ENCODE data around the gene AKR1E2. TPM values are rescaled to one million over a fixed set of nuclear protein-coding genes. Genes with fewer than 3 reads are reported as not detected.

The AKR1E2 gene
- total and polyA plus RNA-seq, 2 of the 8 experiments (the other 6 are each of a cell fraction or from before 2014, with no cell fraction given): 2.6 to 3.5 TPM

DNA sequence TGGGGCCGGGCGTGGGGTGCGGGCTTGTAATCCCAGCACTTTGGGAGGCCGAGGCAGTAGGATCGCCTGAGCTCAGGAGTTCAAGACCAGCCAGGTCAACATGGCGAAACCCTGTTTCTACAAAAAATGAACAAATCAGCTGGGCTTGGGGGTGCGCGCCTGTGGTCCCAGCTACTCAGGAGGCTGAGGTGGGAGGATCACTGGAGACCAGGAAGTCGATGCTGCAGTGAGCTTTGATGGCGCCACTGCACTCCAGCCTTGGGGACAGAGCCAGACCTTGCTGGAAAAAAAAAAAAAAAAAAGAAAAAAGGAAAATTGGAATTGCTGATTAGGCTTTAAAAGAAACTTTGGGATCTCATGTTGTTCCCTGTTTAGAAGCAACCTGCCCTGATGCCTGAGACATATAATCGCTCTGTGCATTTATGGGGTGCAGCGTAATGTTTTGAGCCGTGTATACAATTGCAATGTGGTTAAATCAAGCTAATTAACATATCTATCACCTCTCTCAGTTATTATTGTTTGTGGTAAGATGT lies 851 bp downstream of the AKR1E2 start (continued):
- TF ChIP-seq, protein P1, sequence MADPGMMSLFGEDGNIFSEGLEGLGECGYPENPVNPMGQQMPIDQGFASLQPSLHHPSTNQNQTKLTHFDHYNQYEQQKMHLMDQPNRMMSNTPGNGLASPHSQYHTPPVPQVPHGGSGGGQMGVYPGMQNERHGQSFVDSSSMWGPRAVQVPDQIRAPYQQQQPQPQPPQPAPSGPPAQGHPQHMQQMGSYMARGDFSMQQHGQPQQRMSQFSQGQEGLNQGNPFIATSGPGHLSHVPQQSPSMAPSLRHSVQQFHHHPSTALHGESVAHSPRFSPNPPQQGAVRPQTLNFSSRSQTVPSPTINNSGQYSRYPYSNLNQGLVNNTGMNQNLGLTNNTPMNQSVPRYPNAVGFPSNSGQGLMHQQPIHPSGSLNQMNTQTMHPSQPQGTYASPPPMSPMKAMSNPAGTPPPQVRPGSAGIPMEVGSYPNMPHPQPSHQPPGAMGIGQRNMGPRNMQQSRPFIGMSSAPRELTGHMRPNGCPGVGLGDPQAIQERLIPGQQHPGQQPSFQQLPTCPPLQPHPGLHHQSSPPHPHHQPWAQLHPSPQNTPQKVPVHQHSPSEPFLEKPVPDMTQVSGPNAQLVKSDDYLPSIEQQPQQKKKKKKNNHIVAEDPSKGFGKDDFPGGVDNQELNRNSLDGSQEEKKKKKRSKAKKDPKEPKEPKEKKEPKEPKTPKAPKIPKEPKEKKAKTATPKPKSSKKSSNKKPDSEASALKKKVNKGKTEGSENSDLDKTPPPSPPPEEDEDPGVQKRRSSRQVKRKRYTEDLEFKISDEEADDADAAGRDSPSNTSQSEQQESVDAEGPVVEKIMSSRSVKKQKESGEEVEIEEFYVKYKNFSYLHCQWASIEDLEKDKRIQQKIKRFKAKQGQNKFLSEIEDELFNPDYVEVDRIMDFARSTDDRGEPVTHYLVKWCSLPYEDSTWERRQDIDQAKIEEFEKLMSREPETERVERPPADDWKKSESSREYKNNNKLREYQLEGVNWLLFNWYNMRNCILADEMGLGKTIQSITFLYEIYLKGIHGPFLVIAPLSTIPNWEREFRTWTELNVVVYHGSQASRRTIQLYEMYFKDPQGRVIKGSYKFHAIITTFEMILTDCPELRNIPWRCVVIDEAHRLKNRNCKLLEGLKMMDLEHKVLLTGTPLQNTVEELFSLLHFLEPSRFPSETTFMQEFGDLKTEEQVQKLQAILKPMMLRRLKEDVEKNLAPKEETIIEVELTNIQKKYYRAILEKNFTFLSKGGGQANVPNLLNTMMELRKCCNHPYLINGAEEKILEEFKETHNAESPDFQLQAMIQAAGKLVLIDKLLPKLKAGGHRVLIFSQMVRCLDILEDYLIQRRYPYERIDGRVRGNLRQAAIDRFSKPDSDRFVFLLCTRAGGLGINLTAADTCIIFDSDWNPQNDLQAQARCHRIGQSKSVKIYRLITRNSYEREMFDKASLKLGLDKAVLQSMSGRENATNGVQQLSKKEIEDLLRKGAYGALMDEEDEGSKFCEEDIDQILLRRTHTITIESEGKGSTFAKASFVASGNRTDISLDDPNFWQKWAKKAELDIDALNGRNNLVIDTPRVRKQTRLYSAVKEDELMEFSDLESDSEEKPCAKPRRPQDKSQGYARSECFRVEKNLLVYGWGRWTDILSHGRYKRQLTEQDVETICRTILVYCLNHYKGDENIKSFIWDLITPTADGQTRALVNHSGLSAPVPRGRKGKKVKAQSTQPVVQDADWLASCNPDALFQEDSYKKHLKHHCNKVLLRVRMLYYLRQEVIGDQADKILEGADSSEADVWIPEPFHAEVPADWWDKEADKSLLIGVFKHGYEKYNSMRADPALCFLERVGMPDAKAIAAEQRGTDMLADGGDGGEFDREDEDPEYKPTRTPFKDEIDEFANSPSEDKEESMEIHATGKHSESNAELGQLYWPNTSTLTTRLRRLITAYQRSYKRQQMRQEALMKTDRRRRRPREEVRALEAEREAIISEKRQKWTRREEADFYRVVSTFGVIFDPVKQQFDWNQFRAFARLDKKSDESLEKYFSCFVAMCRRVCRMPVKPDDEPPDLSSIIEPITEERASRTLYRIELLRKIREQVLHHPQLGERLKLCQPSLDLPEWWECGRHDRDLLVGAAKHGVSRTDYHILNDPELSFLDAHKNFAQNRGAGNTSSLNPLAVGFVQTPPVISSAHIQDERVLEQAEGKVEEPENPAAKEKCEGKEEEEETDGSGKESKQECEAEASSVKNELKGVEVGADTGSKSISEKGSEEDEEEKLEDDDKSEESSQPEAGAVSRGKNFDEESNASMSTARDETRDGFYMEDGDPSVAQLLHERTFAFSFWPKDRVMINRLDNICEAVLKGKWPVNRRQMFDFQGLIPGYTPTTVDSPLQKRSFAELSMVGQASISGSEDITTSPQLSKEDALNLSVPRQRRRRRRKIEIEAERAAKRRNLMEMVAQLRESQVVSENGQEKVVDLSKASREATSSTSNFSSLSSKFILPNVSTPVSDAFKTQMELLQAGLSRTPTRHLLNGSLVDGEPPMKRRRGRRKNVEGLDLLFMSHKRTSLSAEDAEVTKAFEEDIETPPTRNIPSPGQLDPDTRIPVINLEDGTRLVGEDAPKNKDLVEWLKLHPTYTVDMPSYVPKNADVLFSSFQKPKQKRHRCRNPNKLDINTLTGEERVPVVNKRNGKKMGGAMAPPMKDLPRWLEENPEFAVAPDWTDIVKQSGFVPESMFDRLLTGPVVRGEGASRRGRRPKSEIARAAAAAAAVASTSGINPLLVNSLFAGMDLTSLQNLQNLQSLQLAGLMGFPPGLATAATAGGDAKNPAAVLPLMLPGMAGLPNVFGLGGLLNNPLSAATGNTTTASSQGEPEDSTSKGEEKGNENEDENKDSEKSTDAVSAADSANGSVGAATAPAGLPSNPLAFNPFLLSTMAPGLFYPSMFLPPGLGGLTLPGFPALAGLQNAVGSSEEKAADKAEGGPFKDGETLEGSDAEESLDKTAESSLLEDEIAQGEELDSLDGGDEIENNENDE (IDR thresholded peaks at IDR 0.05; ENCODE audit: insufficient replicate concordance, low read length): no peak
